K562 (cell line): Measurements from ENCODE around the gene SLC35B4. TPM values are rescaled to one million over a fixed set of nuclear protein-coding genes. Genes with fewer than 3 reads are reported as not detected.

Experiments used
- ATAC-seq: fragments of 200-7000 bp; cut with Tn5 transposase; 3 replicates; pipeline ENCODE4 v1.9.1; 2020; ENCODE audit warnings: moderate library complexity
- BruUV-seq: library from RNA; stranded (reverse); fragments of 400-500 nt; replicated peaks from 2 replicates; lab custom pipeline; 2021; lab: Mats Ljungman, UMichigan
- CTCF ChIA-PET: fragments of 300-600 bp; formaldehyde crosslinking; extraction: SDS; loops from one replicate; lab custom pipeline; 2021; ENCODE audit warnings: low intra/inter-chr PET ratio; lab: Yijun Ruan, JAX
- POLR2A ChIA-PET: fragments of 300-600, 350-650 bp; sonication (Branson Sonifier 250); formaldehyde crosslinking; extraction: SDS; loops from one replicate; lab custom pipeline; 2021; ENCODE audit warnings: antibody characterized with exemption, inconsistent platforms; lab: Yijun Ruan, JAX
- DNase-seq, 4 experiments: peaks; one replicate each; pipeline versions ENCODE4 v3.0.0 to v3.0.0-alpha.2; 2011 to 2018; ENCODE audit warnings: low spot score in 3 of 4, mixed read lengths in 3 of 4; ENCODE audit errors: extremely low read depth in 1 of 4
- FAIRE-seq: peaks from 2 replicates; lab custom pipeline; 2011; peaks lifted over from hg19 to GRCh38; lab: Jason Lieb, UNC
- H2AFZ ChIP-seq: 2 replicates; pipeline ENCODE4 v1.6.0; 2011; ENCODE audit warnings: low read depth, low read length, control low read depth, inconsistent platforms
- H3K27ac ChIP-seq: fragments of 200-600 bp; 3 replicates; pipeline ENCODE4 v1.8.0; 2011; ENCODE audit warnings: low read depth, mild to moderate bottlenecking, control low read depth, inconsistent platforms, low read length, moderate library complexity, mixed read lengths; ENCODE audit errors: extremely low read depth
- H3K27me3 ChIP-seq, 2 experiments: fragments of 300-600 bp in 1 of 2; 2 replicates in 1 of 2; 3 replicates in 1 of 2; pipeline versions ENCODE4 v1.6.0 to v1.8.0; 2011; ENCODE audit warnings: inconsistent platforms in 2 of 2, low read length in 2 of 2, mild to moderate bottlenecking in 1 of 2, mixed read lengths in 1 of 2, moderate library complexity in 1 of 2; ENCODE audit not compliant: control insufficient read depth in 2 of 2, insufficient read depth in 2 of 2
- H3K36me3 ChIP-seq: fragments of 300-600 bp; 3 replicates; pipeline ENCODE4 v1.8.0; 2011; ENCODE audit warnings: mild to moderate bottlenecking, low read length, inconsistent platforms; ENCODE audit not compliant: control insufficient read depth, insufficient read depth
- H3K4me1 ChIP-seq, 2 experiments: fragments of 200-600 bp in 1 of 2; replicated peaks in 1 of 2; 2 replicates in 1 of 2; 3 replicates in 1 of 2; pipeline versions ENCODE4 v1.5.1 to v1.8.0; 2011; ENCODE audit warnings: inconsistent platforms in 2 of 2, low read length in 2 of 2, mild to moderate bottlenecking in 1 of 2, mixed read lengths in 1 of 2, moderate library complexity in 1 of 2; ENCODE audit not compliant: control insufficient read depth in 2 of 2, insufficient read depth in 2 of 2
- H3K4me2 ChIP-seq: 2 replicates; pipeline ENCODE4 v1.6.1; 2011; ENCODE audit warnings: low read length, control low read depth, inconsistent platforms, mixed read lengths; ENCODE audit not compliant: insufficient read depth
- H3K4me3 ChIP-seq: fragments of 200-600 bp; sonication (generic), shearing (Covaris generic); 2 replicates; pipeline ENCODE4 v1.5.1; 2016; ENCODE audit warnings: control low read depth, inconsistent platforms
- H3K79me2 ChIP-seq: fragments of 200-600 bp; 3 replicates; pipeline ENCODE4 v1.8.0; 2011; ENCODE audit warnings: low read length, inconsistent platforms; ENCODE audit not compliant: control insufficient read depth, insufficient read depth
- H3K9ac ChIP-seq, 2 experiments: 2 replicates each; pipeline versions ENCODE4 v1.6.0 to v1.6.1; 2011; ENCODE audit warnings: low read depth in 2 of 2, low read length in 2 of 2, control low read depth in 1 of 2, inconsistent platforms in 1 of 2, mild to moderate bottlenecking in 1 of 2, mixed read lengths in 1 of 2; ENCODE audit not compliant: insufficient read depth in 1 of 2
- H3K9me1 ChIP-seq: one replicate; pipeline ENCODE4 v1.6.0; 2011; ENCODE audit warnings: inconsistent platforms, mild to moderate bottlenecking, low read length, moderate library complexity; ENCODE audit not compliant: control insufficient read depth, insufficient read depth
- H3K9me3 ChIP-seq: replicated peaks from 2 replicates; pipeline ENCODE4 v1.5.1; 2011; ENCODE audit warnings: low read depth, low read length, inconsistent platforms; ENCODE audit not compliant: control insufficient read depth, insufficient read depth
- H4K20me1 ChIP-seq: replicated peaks from 2 replicates; pipeline ENCODE4 v1.6.1; 2011; ENCODE audit warnings: low read length, inconsistent platforms, mixed read lengths; ENCODE audit not compliant: control insufficient read depth, insufficient read depth
- BRD4 ChIP-seq: fragments of 200-600 bp; sonication (generic); IDR thresholded peaks from 2 replicates; pipeline ENCODE4 v1.6.1; 2017; ENCODE audit warnings: inconsistent platforms
- CCNT2 ChIP-seq: IDR thresholded peaks from 2 replicates; pipeline ENCODE4 v1.6.1; 2011; ENCODE audit warnings: borderline replicate concordance, low read depth, mild to moderate bottlenecking, moderate library complexity, mixed read lengths, low read length; ENCODE audit not compliant: insufficient read length; ENCODE audit errors: extremely low read depth
- CXXC5 ChIP-seq: fragments of 250-450 bp; sonication (Bioruptor Pico); IDR thresholded peaks from 2 replicates; pipeline ENCODE4 v1.8.0; 2022; ENCODE audit warnings: inconsistent platforms, mild to moderate bottlenecking, moderate library complexity
- KDM5B ChIP-seq: fragments of 200-600 bp; sonication (generic); IDR thresholded peaks from 2 replicates; pipeline ENCODE4 v1.6.1; 2012; ENCODE audit warnings: low read depth, mild to moderate bottlenecking, moderate library complexity, low read length, control low read depth, inconsistent platforms; ENCODE audit not compliant: insufficient replicate concordance
- MAZ ChIP-seq, 2 experiments: fragments of 450-650 bp in 1 of 2; sonication (generic) in 1 of 2; formaldehyde crosslinking; IDR thresholded peaks in 1 of 2; conservative IDR thresholded peaks in 1 of 2; 2 replicates each; pipeline versions ENCODE4 v1.4.0 to v1.5.0; 2020; ENCODE audit warnings: mild to moderate bottlenecking in 1 of 2, missing genetic modification reagents in 1 of 2
- PURB ChIP-seq: sonication (generic); formaldehyde crosslinking; IDR thresholded peaks from 2 replicates; pipeline ENCODE4 v1.9.0; 2021; ENCODE audit warnings: low read depth, mild to moderate bottlenecking, missing genetic modification reagents
- RNF219 ChIP-seq: fragments of 250-450 bp; sonication (Bioruptor Pico); IDR thresholded peaks from 2 replicates; pipeline ENCODE4 v1.5.0; 2022; ENCODE audit warnings: mild to moderate bottlenecking
- ZFP36 ChIP-seq: fragments of 150-350 bp; IDR thresholded peaks from 2 replicates; pipeline ENCODE4 v1.6.1; 2018; ENCODE audit warnings: low read length, low read depth; ENCODE audit not compliant: partially characterized antibody
- ZNF263 ChIP-seq: sonication (generic); formaldehyde crosslinking; IDR thresholded peaks from 2 replicates; pipeline ENCODE4 v1.8.0; 2022; ENCODE audit warnings: mild to moderate bottlenecking, missing genetic modification reagents, borderline replicate concordance
- ZNF274 ChIP-seq: IDR thresholded peaks from 2 replicates; pipeline ENCODE4 v1.6.1; 2011; ENCODE audit warnings: low read depth, mild to moderate bottlenecking, low read length, moderate library complexity, borderline replicate concordance
- WGBS: fragments of 100-300 bp; shearing (Covaris generic); methylation state at CpG from one replicate; pipeline ENCODE4 v1.1.6; 2016; ENCODE audit warnings: low coverage, mixed read lengths; ENCODE audit not compliant: insufficient coverage; ENCODE audit errors: missing lambda C conversion rate; 5-methylcytosine and 5-hydroxymethylcytosine counted together
- in situ Hi-C: fragments of 300-500 bp; cut with MboI; formaldehyde crosslinking; loops from 4 replicates; pipeline ENCODE4 v1.15.0; 2018; ENCODE audit warnings: inconsistent platforms, mixed read lengths
- intact Hi-C: fragments of 100-400 bp; cut with micrococcal nuclease; formaldehyde crosslinking; loops from 2 replicates; pipeline ENCODE4 v1.14.2; 2022
- polyA plus RNA-seq, 8 experiments: library from polyadenylated mRNA; depleted of rRNA in 4 of 8; stranded (reverse) in 5 of 8; unstranded in 3 of 8; fragments of >200 nt; fragmentation: Nextera tagmentation in 2 of 8; fragmentation: Illumina TruSeq in 1 of 8; extraction: Ambion mirVana in 2 of 8; extraction: Trizol in 1 of 8; gene quantifications; 2 replicates each; pipeline versions ENCODE4 v1.2.1 to v1.2.3, GENCODE V29; 2011 to 2014; ENCODE audit warnings: inconsistent platforms in 1 of 8, missing spikeins in 1 of 8
- total RNA-seq, 7 experiments: library from RNA; depleted of rRNA in 6 of 7; stranded (reverse); fragments of >200 nt in 6 of 7; fragmentation: Illumina TruSeq in 2 of 7; extraction: Trizol in 2 of 7; gene quantifications; 2 replicates each; pipeline versions ENCODE4 v1.2.1 to v1.2.3, GENCODE V29; 2011 to 2021; ENCODE audit warnings: low replicate concordance in 1 of 7
- TF ChIP-seq, protein P1 (sequence below): fragments of 450-650 bp; IDR thresholded peaks from 2 replicates; pipeline ENCODE4 v1.7.1; 2018; ENCODE audit warnings: mild to moderate bottlenecking, low read depth; ENCODE audit not compliant: partially characterized antibody
- TF ChIP-seq, protein P2 (sequence below), 2 experiments: fragments of 200-800 bp in 1 of 2; sonication (Bioruptor generic) in 1 of 2; sonication (generic) in 1 of 2; formaldehyde crosslinking in 1 of 2; IDR thresholded peaks in 1 of 2; conservative IDR thresholded peaks in 1 of 2; 2 replicates each; pipeline versions ENCODE4 v1.5.0 to v1.6.1; 2016 to 2020; ENCODE audit warnings: missing compliant biosample characterization in 1 of 2, missing genetic modification characterization in 1 of 2, missing genetic modification reagents in 1 of 2

Gene SLC35B4
- total and polyA plus RNA-seq, 9 of the 15 experiments (the other 6 are each of a cell fraction or from before 2014, with no cell fraction given) = 6.1 to 34.9 (median 17.6) TPM

- Histone ChIP-seq H3K27ac (no peak overlapping the region), H3K9me1 (no peaks in the 10 kb centered on the region), H3K36me3 (no peaks in the 10 kb centered on the region), H3K4me3 (no peak overlapping the region), H3K4me2 (peak overlapping the region; percentile 47; the same call in 1 of the 2 replicates), H3K27me3 (peaks cover 7 to 11% of the 10 kb centered on the region in 2 experiments; a peak in 4 of 5 replicates), H3K4me1 (peaks cover 5 to 30% of the 10 kb centered on the region in 2 experiments; a peak in 3 of 5 replicates), H4K20me1 (no peaks in the 10 kb centered on the region), H2AFZ (no peak overlapping the region), H3K9ac (peak overlapping the region in 1 of 2 experiments; percentile 10; a peak in 1 of 4 replicates), H3K79me2 (no peaks in the 10 kb centered on the region), H3K9me3 (no peaks in the 10 kb centered on the region)
- in situ Hi-C loops (no loop called here), intact Hi-C loops (loop anchor here (2.0 to 10.0 kb wide), 2 partner anchors 105 to 215 kb away; no protein-coding TSS in a partner anchor)
- ChIA-PET POLR2A (interaction anchor here (0.6 to 1.2 kb wide), 2 partner anchors 12 to 1145 kb away, joined by 4 to 6 read pairs; no protein-coding TSS in a partner anchor), CTCF (no interaction called here)
- FAIRE-seq (peak; percentile 78), ATAC-seq (peak; percentile 72), DNase-seq (peak; percentile 56 to 79 (median 72))
- no TSS peak for BruUV-seq
- WGBS = 11% methylated on average over 5 of the region's 5 CpGs
- TF ChIP-seq ZNF263 (CRISPR knock-in tag) = no peak
- no peak for TF ChIP-seq PURB (CRISPR knock-in tag)
- TF ChIP-seq ZNF274 = no peak
- TF ChIP-seq ZFP36 = no peak
- TF ChIP-seq BRD4 = no peak
- peak; percentile 43 for TF ChIP-seq CXXC5 (CRISPR knock-in tag)
- no peak for TF ChIP-seq KDM5B
- TF ChIP-seq, protein P1, sequence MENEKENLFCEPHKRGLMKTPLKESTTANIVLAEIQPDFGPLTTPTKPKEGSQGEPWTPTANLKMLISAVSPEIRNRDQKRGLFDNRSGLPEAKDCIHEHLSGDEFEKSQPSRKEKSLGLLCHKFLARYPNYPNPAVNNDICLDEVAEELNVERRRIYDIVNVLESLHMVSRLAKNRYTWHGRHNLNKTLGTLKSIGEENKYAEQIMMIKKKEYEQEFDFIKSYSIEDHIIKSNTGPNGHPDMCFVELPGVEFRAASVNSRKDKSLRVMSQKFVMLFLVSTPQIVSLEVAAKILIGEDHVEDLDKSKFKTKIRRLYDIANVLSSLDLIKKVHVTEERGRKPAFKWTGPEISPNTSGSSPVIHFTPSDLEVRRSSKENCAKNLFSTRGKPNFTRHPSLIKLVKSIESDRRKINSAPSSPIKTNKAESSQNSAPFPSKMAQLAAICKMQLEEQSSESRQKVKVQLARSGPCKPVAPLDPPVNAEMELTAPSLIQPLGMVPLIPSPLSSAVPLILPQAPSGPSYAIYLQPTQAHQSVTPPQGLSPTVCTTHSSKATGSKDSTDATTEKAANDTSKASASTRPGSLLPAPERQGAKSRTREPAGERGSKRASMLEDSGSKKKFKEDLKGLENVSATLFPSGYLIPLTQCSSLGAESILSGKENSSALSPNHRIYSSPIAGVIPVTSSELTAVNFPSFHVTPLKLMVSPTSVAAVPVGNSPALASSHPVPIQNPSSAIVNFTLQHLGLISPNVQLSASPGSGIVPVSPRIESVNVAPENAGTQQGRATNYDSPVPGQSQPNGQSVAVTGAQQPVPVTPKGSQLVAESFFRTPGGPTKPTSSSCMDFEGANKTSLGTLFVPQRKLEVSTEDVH = no peak
- no peak for TF ChIP-seq RNF219 (CRISPR knock-in tag)
- TF ChIP-seq CCNT2 = peak; percentile 51
- TF ChIP-seq, protein P2, sequence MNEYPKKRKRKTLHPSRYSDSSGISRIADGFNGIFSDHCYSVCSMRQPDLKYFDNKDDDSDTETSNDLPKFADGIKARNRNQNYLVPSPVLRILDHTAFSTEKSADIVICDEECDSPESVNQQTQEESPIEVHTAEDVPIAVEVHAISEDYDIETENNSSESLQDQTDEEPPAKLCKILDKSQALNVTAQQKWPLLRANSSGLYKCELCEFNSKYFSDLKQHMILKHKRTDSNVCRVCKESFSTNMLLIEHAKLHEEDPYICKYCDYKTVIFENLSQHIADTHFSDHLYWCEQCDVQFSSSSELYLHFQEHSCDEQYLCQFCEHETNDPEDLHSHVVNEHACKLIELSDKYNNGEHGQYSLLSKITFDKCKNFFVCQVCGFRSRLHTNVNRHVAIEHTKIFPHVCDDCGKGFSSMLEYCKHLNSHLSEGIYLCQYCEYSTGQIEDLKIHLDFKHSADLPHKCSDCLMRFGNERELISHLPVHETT (CRISPR knock-in tag; conservative IDR thresholded peaks at IDR 0.05 in 1 of 2, IDR thresholded peaks at IDR 0.05 in 1 of 2) = peak in 1 of 2 experiments; percentile 72; a peak in 2 of 4 replicates
- peak in 1 of 2 experiments; percentile 20; a peak in 2 of 4 replicates for TF ChIP-seq MAZ (CRISPR knock-in tag; conservative IDR thresholded peaks at IDR 0.05 in 1 of 2, IDR thresholded peaks at IDR 0.05 in 1 of 2)
Observed at GRCh38 chr7:134359787-134360432, 43.2 kb upstream of the SLC35B4 start.
